Measurements from ENCODE around the gene CLMP. TPM values are rescaled to one million over a fixed set of nuclear protein-coding genes. Genes with fewer than 3 reads are reported as not detected.

Gene CLMP
- total and polyA plus RNA-seq, 2 experiments from 2014 or later, result 7.1 to 18.4 TPM

DNA sequence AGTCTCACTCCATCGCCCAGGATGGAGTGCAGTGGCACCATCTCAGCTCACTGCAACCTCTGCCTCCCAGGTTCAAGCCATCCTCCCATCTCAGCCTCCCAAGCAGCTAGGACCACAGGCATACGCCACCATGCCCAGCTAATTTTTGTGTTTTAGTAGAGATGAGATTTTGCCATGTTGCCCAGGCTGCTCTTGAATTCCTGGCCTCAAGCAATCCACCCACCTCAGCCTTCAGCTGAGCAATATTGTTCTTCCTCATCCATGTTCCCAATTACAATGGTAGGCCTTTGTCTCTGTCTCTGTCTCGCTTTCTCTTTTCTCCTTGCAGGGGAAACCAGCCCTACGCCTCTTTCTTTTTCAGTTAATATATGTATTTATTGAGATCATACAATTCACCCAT, 143.4 kb downstream of the CLMP start (continued):
- TF ChIP-seq ZNF462 (CRISPR knock-in tag; IDR thresholded peaks at IDR 0.05), result no peak
- TF ChIP-seq, protein P1, sequence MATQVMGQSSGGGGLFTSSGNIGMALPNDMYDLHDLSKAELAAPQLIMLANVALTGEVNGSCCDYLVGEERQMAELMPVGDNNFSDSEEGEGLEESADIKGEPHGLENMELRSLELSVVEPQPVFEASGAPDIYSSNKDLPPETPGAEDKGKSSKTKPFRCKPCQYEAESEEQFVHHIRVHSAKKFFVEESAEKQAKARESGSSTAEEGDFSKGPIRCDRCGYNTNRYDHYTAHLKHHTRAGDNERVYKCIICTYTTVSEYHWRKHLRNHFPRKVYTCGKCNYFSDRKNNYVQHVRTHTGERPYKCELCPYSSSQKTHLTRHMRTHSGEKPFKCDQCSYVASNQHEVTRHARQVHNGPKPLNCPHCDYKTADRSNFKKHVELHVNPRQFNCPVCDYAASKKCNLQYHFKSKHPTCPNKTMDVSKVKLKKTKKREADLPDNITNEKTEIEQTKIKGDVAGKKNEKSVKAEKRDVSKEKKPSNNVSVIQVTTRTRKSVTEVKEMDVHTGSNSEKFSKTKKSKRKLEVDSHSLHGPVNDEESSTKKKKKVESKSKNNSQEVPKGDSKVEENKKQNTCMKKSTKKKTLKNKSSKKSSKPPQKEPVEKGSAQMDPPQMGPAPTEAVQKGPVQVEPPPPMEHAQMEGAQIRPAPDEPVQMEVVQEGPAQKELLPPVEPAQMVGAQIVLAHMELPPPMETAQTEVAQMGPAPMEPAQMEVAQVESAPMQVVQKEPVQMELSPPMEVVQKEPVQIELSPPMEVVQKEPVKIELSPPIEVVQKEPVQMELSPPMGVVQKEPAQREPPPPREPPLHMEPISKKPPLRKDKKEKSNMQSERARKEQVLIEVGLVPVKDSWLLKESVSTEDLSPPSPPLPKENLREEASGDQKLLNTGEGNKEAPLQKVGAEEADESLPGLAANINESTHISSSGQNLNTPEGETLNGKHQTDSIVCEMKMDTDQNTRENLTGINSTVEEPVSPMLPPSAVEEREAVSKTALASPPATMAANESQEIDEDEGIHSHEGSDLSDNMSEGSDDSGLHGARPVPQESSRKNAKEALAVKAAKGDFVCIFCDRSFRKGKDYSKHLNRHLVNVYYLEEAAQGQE (IDR thresholded peaks at IDR 0.05; ENCODE audit: unreplicated experiment), result no peak

GRCh38 chr11:123051146-123051545, 143.9 kb downstream of the CLMP start:
- Mint-ChIP-seq H3K9me3 (no peaks in the 10 kb centered on the region; the same call in 2 of the 3 replicates), H3K27ac (no peak overlapping the region), H3K4me1 (peaks cover 1% of the 10 kb centered on the region), H3K27me3 (ENCODE audit: insufficient read depth, low read depth, poor library complexity) (peaks cover 14% of the 10 kb centered on the region), H3K4me3 (no peak overlapping the region), H3K36me3 (ENCODE audit: low read depth) (peaks cover 26% of the 10 kb centered on the region; the same call in 2 of the 3 replicates)
- TF ChIP-seq JUNB (IDR thresholded peaks at IDR 0.05; ENCODE audit: unreplicated experiment), result no peak
- TF ChIP-seq ZNF331 (CRISPR knock-in tag; IDR thresholded peaks at IDR 0.05; ENCODE audit: low read depth), result no peak
- TF ChIP-seq ZNF462 (CRISPR knock-in tag; IDR thresholded peaks at IDR 0.05), result no peak
- TF ChIP-seq STAT1 (IDR thresholded peaks at IDR 0.05; ENCODE audit: unreplicated experiment), result no peak
- Histone ChIP-seq H3K27ac (ENCODE audit: low read depth) (no peak overlapping the region), H3K4me1 (ENCODE audit: insufficient read depth) (no peaks in the 10 kb centered on the region), H3K36me3 (ENCODE audit: insufficient read depth) (peaks cover 7% of the 10 kb centered on the region; the same call in 1 of the 2 replicates), H3K79me2 (replicated peaks; ENCODE audit: insufficient read depth) (no peaks in the 10 kb centered on the region), H2AFZ (no peak overlapping the region), H3K4me2 (no peak overlapping the region), H4K20me1 (replicated peaks; ENCODE audit: insufficient read depth) (peaks cover 7% of the 10 kb centered on the region), H3K9me2 (ENCODE audit: insufficient read depth) (no peaks in the 10 kb centered on the region), H3F3A (replicated peaks; ENCODE audit: low read depth) (peaks cover 20% of the 10 kb centered on the region), H3K4me3 (no peak overlapping the region), H3K27me3 (ENCODE audit: insufficient read depth) (no peaks in the 10 kb centered on the region)
- DNase-seq (ENCODE audit: low spot score), result no peak
- ATAC-seq, result no peak
